Right ventricle myocardium inferior (tissue), 1 donor: ENCODE data around the gene XPC. TPM values are rescaled to one million over a fixed set of nuclear protein-coding genes. Genes with fewer than 3 reads are reported as not detected.
"Not testable (repeated sequence)": the region's sequence is repeated elsewhere in the genome, so short reads cannot be mapped to it uniquely, and the experiment has no call there.

Experiments used
- ATAC-seq: fragments of 200-7000 bp; cut with Tn5 transposase; one replicate; pipeline ENCODE4 v1.9.1; 2020; ENCODE audit warnings: mild to moderate bottlenecking, moderate library complexity
- DNase-seq: peaks from one replicate; pipeline ENCODE4 v3.0.0; 2021; ENCODE audit errors: missing footprints
- intact Hi-C: fragments of 100-400 bp; cut with DNase I; formaldehyde crosslinking; loops from one replicate; pipeline ENCODE4 v1.11.0; 2022
- long read RNA-seq: library from polyadenylated mRNA; unstranded; transcript quantifications from one replicate; pipeline ENCODE4 v2.0.0, GENCODE V29; 2021
- total RNA-seq: library from RNA; stranded (reverse); fragmentation: NEBNext Ultra II Directional; extraction: Animal tissue kit (Norgen Biotek cat#: 25700); gene quantifications from one replicate; pipeline ENCODE4 v1.2.1, GENCODE V29; 2021
- donor health status: DM: no; HTN: yes; CAD: no; lungs with severe emphysema.

Gene XPC
- 7.7 TPM for total RNA-seq
- long read RNA-seq, transcript XPC-201 (16 exons, 3,832 nt), result major isoform, 6 of 8 reads
- long read RNA-seq, partial matches to known transcripts, result 2 of 8 reads
- long read RNA-seq, other reads (novel, unspliced or antisense), result 0 of 8 reads

- intact Hi-C loops, result loop anchor here (1.0 to 10.0 kb wide), 2 partner anchors 54 to 284 kb away; partner anchors contain the start of gene CHCHD4
- ATAC-seq, result peak; percentile 100
- DNase-seq, result peak; percentile 98
Measured at GRCh38 chr3:14178247-14179113, at the start of gene XPC, which contains the start of gene LSM3. XPC (minus strand) TSS chr3:14178601; CDS start chr3:14178568, 33 bp downstream. LSM3 (plus strand) TSS chr3:14178817; CDS start chr3:14178861, 44 bp downstream.

GRCh38 chr3:14227856-14228255, 49.5 kb upstream of the XPC start:
- no peak for ATAC-seq
- DNase-seq, result no peak
- intact Hi-C loops, result no loop called here

- intact Hi-C loops, DNase-seq, ATAC-seq: not testable (repeated sequence)
Measured at GRCh38 chr3:14226351-14226750, 48.0 kb upstream of the XPC start.

- no peak for DNase-seq
- ATAC-seq, result no peak
- intact Hi-C loops, result no loop called here
Measured at GRCh38 chr3:14225421-14225820, 47.0 kb upstream of the XPC start.

- DNase-seq (no peak), ATAC-seq (no peak)
- intact Hi-C loops, result no loop called here
Measured at GRCh38 chr3:14224895-14225294, 46.5 kb upstream of the XPC start.

DNA sequence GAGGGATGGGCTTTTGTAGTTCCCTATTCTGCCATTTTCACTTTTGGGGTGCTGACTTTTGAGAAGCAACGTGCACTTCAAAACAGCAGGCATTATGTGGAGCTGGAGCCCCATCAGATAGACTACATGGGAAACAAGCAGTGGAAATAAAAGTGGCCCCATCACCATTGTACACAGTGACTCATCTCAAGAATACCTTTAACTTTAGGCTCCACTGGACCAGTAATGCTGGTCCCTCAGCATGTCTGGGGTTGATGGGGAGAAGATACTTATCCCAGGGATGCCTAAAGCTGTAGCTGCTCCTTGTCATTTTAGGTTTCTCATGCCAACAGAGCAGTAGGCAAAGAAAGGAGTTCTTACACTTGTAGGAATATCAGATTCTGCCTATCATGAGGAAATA, 45.2 kb upstream of the XPC start:
- DNase-seq, result no peak
- intact Hi-C loops, result no loop called here
- ATAC-seq, result no peak

DNA sequence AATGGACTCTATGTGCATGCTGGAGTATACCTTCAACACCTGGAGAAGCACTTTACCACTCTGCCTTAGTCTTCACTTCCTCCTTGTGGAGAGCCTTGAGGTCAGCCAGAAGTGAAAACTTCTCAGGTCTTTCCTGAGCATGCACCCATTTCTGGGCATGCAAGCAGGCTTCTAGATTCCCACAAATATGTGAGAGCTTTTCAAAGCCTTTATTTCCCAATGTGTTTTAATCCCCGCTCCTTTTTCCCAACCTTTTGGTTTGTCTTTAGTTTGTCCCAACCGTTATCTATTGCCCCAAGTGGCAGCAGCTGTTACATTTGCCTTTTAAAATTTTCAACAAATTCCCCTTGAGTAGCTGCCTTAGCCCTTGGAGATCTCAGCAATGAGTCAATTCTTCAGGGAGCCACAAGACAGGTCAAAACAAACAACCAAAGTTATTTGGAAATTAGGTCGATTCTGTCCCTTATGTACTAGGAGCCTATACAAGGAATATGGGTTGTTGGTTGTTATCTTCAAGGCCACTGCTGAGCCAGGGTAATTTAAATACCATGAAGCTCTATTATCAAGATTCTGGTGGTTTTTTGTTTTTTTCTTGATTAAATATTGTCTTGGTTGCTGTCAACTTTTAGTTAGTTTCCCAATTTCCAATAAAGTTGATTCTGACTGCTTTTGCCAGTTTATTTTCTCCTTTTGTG, 44.6 kb upstream of the XPC start:
- ATAC-seq (peak; percentile 64), DNase-seq (no peak)
- intact Hi-C loops, result no loop called here

DNA sequence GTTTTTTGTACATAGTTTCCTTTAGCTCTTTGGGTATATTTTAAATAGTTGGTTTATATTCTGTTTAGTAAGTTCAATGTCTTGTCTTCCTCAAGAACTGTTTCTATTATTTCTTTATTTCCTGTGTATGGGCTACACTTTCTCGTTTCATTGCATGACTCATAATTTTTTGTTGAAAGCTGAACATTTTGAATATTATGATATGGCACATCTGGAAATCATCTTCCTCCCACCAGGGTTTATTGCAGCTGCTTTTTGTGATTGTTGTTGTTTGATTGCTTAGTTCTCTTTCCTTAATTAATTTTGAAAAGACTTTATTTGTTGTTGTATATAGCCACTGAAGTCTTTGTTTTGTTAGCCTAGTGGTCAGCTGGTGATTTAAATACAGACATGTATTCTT, 44.1 kb upstream of the XPC start:
- ATAC-seq (peak; percentile 44), DNase-seq (no peak)
- intact Hi-C loops, result no loop called here

DNA sequence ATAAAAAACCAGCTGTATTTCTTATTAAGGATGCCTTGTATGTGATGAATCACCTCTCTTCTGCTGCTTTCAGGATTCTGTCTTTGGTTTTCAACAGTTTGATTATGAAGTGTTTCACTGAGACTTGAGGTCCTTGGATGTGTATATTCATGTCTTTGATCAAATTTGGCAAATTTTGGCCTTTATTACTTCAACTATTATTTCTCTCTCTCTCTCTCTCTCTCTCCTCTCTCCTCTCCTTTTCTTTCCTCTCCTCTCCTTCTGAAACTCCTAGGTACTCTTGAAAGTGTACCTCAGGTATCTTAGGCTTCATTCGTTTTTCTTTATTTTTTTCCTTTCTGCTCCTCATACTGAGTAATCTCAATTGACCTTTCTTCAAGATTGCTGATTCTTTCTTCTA, 43.5 kb upstream of the XPC start:
- ATAC-seq (no peak), DNase-seq (no peak)
- intact Hi-C loops, result no loop called here

DNA sequence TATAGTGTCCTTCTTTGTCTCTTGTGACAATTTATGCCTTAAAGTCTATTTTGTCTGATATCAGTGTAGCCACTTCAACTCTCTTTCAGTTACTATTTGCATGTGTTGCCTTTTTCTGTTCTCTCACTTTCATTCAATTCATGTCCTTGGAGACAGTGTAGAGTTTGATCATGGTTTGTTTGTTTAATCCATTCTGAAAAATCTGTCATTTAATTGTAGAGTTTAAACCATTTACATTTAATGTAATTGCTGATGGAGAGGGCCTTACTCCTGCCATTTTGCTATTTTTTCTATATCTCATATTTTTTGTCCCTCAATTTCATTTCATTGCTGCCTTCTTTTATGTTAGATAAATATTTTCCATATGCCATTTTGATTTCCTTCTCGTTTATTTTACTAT, 42.5 kb upstream of the XPC start:
- no peak for ATAC-seq
- intact Hi-C loops, result no loop called here
- DNase-seq, result no peak

DNA sequence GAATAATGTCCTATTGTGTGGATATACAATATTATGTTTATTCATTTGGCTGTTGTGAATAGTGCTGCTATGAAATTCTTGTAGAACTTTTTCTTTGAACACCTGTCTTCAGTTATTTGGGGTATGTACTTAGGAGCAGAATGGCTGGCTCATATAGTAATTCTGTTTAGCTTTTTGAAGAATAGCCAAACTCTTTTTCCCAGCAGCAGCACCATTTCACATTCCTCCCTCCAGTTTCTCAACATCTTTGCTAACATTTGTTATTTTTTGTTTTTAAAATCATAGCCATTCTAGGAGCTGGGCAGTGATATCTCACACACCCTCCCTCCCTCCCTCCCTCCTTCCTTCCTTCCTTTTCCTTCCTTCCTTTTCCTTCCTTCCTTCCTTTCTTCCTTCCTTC, 40.0 kb upstream of the XPC start:
- DNase-seq (no peak), ATAC-seq (no peak)
- intact Hi-C loops, result no loop called here

- no peak for DNase-seq
- peak; percentile 26 for ATAC-seq
- intact Hi-C loops, result no loop called here
Measured at GRCh38 chr3:14216257-14217048, 38.1 kb upstream of the XPC start.

- DNase-seq (no peak), ATAC-seq (no peak)
- intact Hi-C loops, result no loop called here
Measured at GRCh38 chr3:14214764-14215163, 36.4 kb upstream of the XPC start.

- intact Hi-C loops, result no loop called here
- DNase-seq (no peak), ATAC-seq (no peak)
Measured at GRCh38 chr3:14213066-14213774, 34.8 kb upstream of the XPC start.

GRCh38 chr3:14212032-14212431, 33.6 kb upstream of the XPC start:
- ATAC-seq, result no peak
- no peak for DNase-seq
- intact Hi-C loops, result no loop called here

- no peak for ATAC-seq
- intact Hi-C loops, result no loop called here
- no peak for DNase-seq
Measured at GRCh38 chr3:14211621-14212020, 33.2 kb upstream of the XPC start.

DNA sequence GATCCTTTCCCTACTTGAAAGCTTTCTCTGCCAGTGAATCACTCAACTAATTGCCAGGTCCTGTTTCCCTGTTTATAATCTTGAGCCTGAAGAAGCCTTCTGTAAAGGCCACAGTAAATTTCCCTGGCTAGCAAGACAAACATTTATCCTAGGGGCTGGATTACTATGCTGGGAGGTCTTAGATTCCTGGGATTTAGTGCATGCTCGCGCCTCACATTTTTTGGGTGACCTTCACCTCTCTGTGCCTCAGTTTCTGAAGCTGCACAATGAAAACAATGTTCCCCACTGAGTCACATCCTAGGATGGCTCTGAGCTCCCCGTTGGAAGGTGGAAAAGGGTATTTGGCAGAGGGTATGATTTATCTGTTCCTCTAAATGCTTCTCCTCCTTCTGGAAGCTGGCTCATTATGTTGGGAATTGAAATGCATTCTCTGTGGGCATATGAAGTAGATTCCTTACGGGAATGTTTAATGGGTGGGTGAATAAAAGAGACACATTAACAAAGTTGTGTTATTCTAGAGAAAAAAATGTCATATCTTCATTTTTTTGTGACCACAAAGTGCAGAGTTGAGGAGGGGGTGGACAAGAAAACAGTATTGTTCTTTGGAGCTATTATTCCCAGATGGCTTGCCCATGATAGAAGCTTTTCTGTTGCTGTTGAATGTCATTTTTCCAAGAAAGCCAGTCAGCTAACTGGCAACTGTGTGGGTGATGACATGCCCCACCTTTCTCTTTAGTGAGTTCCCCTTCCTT, 32.6 kb upstream of the XPC start:
- DNase-seq, result no peak
- ATAC-seq, result no peak
- intact Hi-C loops, result no loop called here

- DNase-seq (no peak), ATAC-seq (no peak)
- intact Hi-C loops, result no loop called here
Measured at GRCh38 chr3:14210290-14210688, 31.9 kb upstream of the XPC start.
